Liver (tissue), 3 donors: ENCODE results near the gene CALY.

Experiments used
- ATF3 ChIP-seq: IDR thresholded peaks from 2 replicates; pipeline ENCODE4 v1.6.1; 2016; ENCODE audit warnings: antibody characterized with exemption
- CTCF ChIP-seq: fragments of 150-350 bp; IDR thresholded peaks from 2 replicates; pipeline ENCODE4 v1.5.1; 2017; ENCODE audit warnings: improper control_type of control experiment, low read depth, low read length; ENCODE audit not compliant: missing input control
- EGR1 ChIP-seq, 2 donors: IDR thresholded peaks; 2 replicates each; pipeline ENCODE4 v1.6.1; 2016 to 2018; ENCODE audit warnings: antibody characterized with exemption in 2 of 2, low read depth in 2 of 2
- GABPA ChIP-seq, 2 donors: IDR thresholded peaks in 1 of 2; conservative IDR thresholded peaks in 1 of 2; 2 replicates each; pipeline ENCODE4 v1.6.1; 2016; ENCODE audit warnings: antibody characterized with exemption in 2 of 2, mild to moderate bottlenecking in 1 of 2, moderate library complexity in 1 of 2
- HNF4G ChIP-seq: IDR thresholded peaks from 2 replicates; pipeline ENCODE4 v1.6.1; 2016; ENCODE audit warnings: antibody characterized with exemption
- MAX ChIP-seq: IDR thresholded peaks from 2 replicates; pipeline ENCODE4 v1.6.1; 2016; ENCODE audit warnings: antibody characterized with exemption
- RAD21 ChIP-seq, 2 donors: IDR thresholded peaks; 2 replicates each; pipeline ENCODE4 v1.6.1; 2016; ENCODE audit warnings: antibody characterized with exemption in 2 of 2, mild to moderate bottlenecking in 2 of 2
- REST ChIP-seq: IDR thresholded peaks from 2 replicates; pipeline ENCODE4 v1.6.1; 2016; ENCODE audit warnings: antibody characterized with exemption, mild to moderate bottlenecking
- RXRA ChIP-seq, 2 donors: IDR thresholded peaks; 2 replicates each; pipeline ENCODE4 v1.6.1; 2017 to 2018; ENCODE audit warnings: antibody characterized with exemption in 2 of 2, mild to moderate bottlenecking in 1 of 2
- SP1 ChIP-seq: IDR thresholded peaks from 2 replicates; pipeline ENCODE4 v1.6.1; 2018; ENCODE audit warnings: antibody characterized with exemption, mild to moderate bottlenecking
- donor health status: healthy.
- donor health status: healthy.

GRCh38 chr10:133379152-133379800, 42.6 kb upstream of the CALY start, which contains the start of gene PAOX:
- TF ChIP-seq REST (no peak), CTCF (no peak), HNF4G (no peak), EGR1 (IDR thresholded peaks at IDR 0.05; ENCODE audit: low read depth in 2 of 2) (no peak), SP1 (no peak), MAX (no peak), RXRA (IDR thresholded peaks at IDR 0.05) (no peak), GABPA (IDR thresholded peaks at IDR 0.05 in 1 of 2, conservative IDR thresholded peaks at IDR 0.05 in 1 of 2) (no peak), RAD21 (IDR thresholded peaks at IDR 0.05) (no peak), ATF3 (no peak)
